Measurements from ENCODE around the gene LRRC47. TPM values are rescaled to one million over a fixed set of nuclear protein-coding genes. Genes with fewer than 3 reads are reported as not detected.

LRRC47 gene
- total RNA-seq, 4 donors from 2014 or later, result 19.0 to 44.7 (median 37.4) TPM

DNA sequence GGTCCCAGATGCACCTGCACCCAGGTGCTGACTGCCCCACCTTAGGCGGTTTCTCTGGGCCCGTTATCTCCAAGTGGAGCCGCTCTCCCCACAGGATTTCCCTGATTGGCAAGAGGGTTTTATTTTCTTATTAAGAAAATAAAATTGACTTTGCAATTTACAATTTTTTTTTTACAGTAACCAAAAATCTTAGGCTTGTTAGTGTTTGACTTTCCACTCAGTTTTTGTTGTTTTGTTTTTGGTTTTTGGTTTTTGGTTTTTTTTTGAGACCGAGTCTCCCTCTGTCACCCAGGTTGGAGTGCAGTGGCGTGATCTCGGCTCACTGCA is 48.8 kb downstream of the LRRC47 start:
- Histone ChIP-seq H3K9me3 (no peaks in the 10 kb centered on the region), H3K36me3 (no peaks in the 10 kb centered on the region), H3K4me1 (peaks cover 4 to 10% of the 10 kb centered on the region in 2 donors), H3K27me3 (no peaks in the 10 kb centered on the region), H3K27ac (peak overlapping the region; percentile 37 to 76), H3K4me3 (peak overlapping the region; percentile 34 to 68)
- intact Hi-C loops (cut with DNase I; ENCODE audit: low total_unique reads), result no loop called here
- TF ChIP-seq POLR2A (IDR thresholded peaks at IDR 0.05), result no peak
- TF ChIP-seq, protein P1, sequence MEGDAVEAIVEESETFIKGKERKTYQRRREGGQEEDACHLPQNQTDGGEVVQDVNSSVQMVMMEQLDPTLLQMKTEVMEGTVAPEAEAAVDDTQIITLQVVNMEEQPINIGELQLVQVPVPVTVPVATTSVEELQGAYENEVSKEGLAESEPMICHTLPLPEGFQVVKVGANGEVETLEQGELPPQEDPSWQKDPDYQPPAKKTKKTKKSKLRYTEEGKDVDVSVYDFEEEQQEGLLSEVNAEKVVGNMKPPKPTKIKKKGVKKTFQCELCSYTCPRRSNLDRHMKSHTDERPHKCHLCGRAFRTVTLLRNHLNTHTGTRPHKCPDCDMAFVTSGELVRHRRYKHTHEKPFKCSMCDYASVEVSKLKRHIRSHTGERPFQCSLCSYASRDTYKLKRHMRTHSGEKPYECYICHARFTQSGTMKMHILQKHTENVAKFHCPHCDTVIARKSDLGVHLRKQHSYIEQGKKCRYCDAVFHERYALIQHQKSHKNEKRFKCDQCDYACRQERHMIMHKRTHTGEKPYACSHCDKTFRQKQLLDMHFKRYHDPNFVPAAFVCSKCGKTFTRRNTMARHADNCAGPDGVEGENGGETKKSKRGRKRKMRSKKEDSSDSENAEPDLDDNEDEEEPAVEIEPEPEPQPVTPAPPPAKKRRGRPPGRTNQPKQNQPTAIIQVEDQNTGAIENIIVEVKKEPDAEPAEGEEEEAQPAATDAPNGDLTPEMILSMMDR (IDR thresholded peaks at IDR 0.05), result no peak
- no peak for DNase-seq

DNA sequence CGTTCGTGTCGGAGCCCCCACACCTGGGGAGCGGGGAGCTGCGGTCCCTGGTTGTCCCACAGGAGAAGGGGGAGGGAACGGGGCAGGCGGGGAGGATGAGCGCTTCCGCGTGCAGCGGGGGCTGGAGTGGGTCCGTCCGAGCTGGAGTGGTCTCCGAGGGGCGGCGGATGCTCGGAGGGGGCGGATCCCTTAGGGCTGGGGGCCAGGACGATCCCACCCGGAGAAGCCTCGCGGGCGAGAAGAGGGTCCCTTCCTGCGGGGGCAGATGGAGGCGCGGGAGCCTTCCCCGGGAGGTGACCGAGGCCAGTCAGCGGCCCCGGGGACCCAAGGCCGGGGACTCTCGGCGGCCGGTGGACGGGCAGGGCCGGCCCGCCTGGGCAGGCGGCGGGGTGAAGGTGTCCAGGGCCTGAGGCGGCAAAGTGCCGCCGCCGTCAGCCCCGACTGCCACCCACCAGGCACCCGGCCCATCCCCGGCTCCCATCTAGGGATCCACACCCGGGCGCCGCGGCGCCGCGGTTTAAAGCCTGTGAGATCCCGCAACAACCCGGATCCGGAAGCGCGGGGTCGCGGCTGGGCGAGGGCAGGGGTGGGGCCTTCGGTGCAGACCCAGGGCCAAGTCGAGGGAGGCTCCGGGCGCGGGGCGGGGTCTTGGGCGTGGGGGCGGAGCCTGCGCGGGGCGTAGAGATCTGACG is 49.3 kb downstream of the LRRC47 start:
- Histone ChIP-seq H3K27me3 (no peaks in the 10 kb centered on the region), H3K9me3 (no peaks in the 10 kb centered on the region), H3K27ac (peak overlapping the region; percentile 37 to 76), H3K4me1 (peaks cover 4 to 10% of the 10 kb centered on the region in 2 donors), H3K36me3 (no peaks in the 10 kb centered on the region), H3K4me3 (peak overlapping the region; percentile 34 to 68)
- peak; percentile 79 to 85 for DNase-seq
- intact Hi-C loops (cut with DNase I; ENCODE audit: low total_unique reads), result no loop called here
- TF ChIP-seq, protein P1 (IDR thresholded peaks at IDR 0.05), result no peak
- TF ChIP-seq POLR2A (IDR thresholded peaks at IDR 0.05), result peak in 1 of 2 donors; percentile 56

DNA sequence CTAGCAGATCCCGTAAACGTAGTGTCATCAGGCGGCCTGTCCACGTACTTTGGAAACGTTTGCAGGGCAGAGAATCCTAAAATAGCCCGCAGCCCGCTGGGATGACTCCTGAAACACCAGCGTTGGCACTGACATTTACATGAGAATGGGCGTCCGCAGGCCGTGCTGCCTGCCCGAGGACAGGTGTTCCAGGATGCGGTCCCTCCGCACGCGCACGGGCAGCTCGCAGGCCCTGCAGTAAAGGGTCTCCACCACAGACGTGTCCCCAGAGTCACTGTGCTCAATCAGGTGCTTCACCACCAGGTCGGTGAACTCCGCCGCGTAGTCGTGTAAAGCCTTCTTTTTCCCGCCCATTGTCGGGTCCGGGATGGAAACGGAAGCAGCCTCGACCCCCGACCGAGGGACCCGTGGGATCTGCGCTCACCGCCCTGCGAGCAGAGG is 49.9 kb downstream of the LRRC47 start:
- no peak for DNase-seq
- H3K36me3 ChIP-seq, result no peaks in the 10 kb centered on the region
- intact Hi-C loops (cut with DNase I; ENCODE audit: low total_unique reads), result no loop called here
- H3K27ac ChIP-seq, result peak overlapping the region; percentile 37 to 76
- TF ChIP-seq, protein P1 (IDR thresholded peaks at IDR 0.05), result no peak
- TF ChIP-seq POLR2A (IDR thresholded peaks at IDR 0.05), result no peak
- no peaks in the 10 kb centered on the region for H3K27me3 ChIP-seq
- H3K4me3 ChIP-seq, result peak overlapping the region; percentile 34 to 68
- peaks cover 4 to 10% of the 10 kb centered on the region in 2 donors for H3K4me1 ChIP-seq
- H3K9me3 ChIP-seq, result no peaks in the 10 kb centered on the region

DNA sequence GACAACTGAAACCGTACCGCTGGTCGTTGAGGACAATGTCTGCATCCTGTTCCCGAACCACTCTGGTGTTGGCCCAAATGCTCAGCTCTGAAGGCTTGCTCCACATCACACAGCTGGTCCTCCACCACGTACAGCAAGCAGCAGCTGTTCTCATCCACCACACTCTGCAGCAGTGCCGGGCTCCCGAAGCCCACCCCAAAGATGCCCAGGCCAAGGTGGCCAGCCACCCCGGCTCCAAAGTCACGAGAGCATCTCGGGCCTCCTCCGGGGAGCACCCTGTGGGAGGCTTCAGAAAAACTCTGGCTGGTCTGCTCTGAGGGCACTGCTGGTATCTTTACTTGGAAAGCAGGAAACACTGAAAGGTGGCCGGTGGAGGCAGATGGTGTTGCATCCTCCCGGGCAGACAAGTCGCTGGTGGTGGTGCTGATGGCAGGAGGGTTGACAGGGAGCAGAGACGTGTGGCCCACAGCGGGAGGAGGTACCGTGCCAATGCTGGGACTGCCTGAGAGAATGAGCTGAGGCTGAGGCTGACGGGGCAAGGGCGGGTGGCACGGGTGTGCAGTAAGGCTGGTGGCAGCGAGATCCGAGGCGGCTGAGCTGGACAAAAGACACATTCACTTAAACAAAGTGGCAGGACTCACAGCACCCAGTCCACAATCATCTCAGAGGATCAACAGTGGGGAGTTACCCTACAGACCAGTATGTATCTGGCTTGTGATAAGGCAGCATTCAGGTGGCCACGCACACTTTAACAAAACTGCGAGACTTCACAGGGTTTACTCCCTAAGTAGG is 50.5 kb downstream of the LRRC47 start:
- Histone ChIP-seq H3K4me3 (peak overlapping the region in 1 of 2 donors; percentile 68), H3K27ac (no peak overlapping the region), H3K9me3 (no peaks in the 10 kb centered on the region), H3K27me3 (no peaks in the 10 kb centered on the region), H3K36me3 (no peaks in the 10 kb centered on the region), H3K4me1 (peaks cover 4 to 10% of the 10 kb centered on the region in 2 donors)
- intact Hi-C loops (cut with DNase I; ENCODE audit: low total_unique reads), result no loop called here
- no peak for DNase-seq
- no peak for TF ChIP-seq POLR2A (IDR thresholded peaks at IDR 0.05)
- TF ChIP-seq, protein P1 (IDR thresholded peaks at IDR 0.05), result no peak

DNA sequence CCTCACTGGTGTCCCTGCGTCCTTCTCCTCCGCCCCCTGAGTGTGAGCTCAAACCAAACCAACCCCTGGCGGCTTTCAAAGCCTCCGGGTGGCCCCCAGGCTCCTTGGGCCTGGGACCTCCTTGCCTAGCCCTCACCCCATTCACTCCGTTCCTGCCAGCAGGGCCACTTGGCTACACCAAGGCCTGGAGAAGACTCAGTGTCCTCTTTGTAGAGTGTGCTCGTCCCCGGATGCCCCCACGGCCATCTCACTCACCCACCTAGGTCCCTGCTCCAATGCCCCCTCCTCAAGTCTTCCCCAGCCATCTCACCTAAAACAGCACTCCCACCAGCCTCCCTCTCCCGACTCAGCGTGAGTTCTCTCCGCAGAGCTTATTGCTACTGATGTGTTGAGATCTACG is 51.2 kb downstream of the LRRC47 start:
- Histone ChIP-seq H3K4me3 (no peak overlapping the region), H3K4me1 (peaks cover 4 to 10% of the 10 kb centered on the region in 2 donors), H3K27me3 (no peaks in the 10 kb centered on the region), H3K36me3 (no peaks in the 10 kb centered on the region), H3K27ac (no peak overlapping the region), H3K9me3 (no peaks in the 10 kb centered on the region)
- TF ChIP-seq POLR2A (IDR thresholded peaks at IDR 0.05), result no peak
- TF ChIP-seq, protein P1 (IDR thresholded peaks at IDR 0.05), result no peak
- no peak for DNase-seq
- intact Hi-C loops (cut with DNase I; ENCODE audit: low total_unique reads), result no loop called here

Measured in uterus (tissue), 4 donors.